Osteocyte (in vitro differentiated cells): ENCODE measurements around the gene CLMP. TPM values are rescaled to one million over a fixed set of nuclear protein-coding genes. Genes with fewer than 3 reads are reported as not detected.
"Not testable (repeated sequence)": the region's sequence is repeated elsewhere in the genome, so short reads cannot be mapped to it uniquely, and the experiment has no call there.

ENCODE experiments used
- DNase-seq: peaks from one replicate; pipeline ENCODE4 v3.0.0; 2021; ENCODE audit warnings: mixed read lengths; ENCODE audit not compliant: unreplicated experiment; ENCODE audit errors: extremely low spot score
- H3K27ac Mint-ChIP-seq: one replicate; pipeline ENCODE4 v1.8.0; 2021; ENCODE audit warnings: mild to moderate bottlenecking, mixed read lengths; ENCODE audit not compliant: unreplicated experiment
- H3K27me3 Mint-ChIP-seq: one replicate; pipeline ENCODE4 v1.8.0; 2021; ENCODE audit warnings: mixed read lengths; ENCODE audit not compliant: unreplicated experiment
- H3K36me3 Mint-ChIP-seq: one replicate; pipeline ENCODE4 v1.8.0; 2021; ENCODE audit warnings: mixed read lengths; ENCODE audit not compliant: unreplicated experiment
- H3K4me1 Mint-ChIP-seq: one replicate; pipeline ENCODE4 v1.8.0; 2021; ENCODE audit warnings: mixed read lengths; ENCODE audit not compliant: unreplicated experiment
- H3K4me3 Mint-ChIP-seq: one replicate; pipeline ENCODE4 v1.8.0; 2021; ENCODE audit warnings: mild to moderate bottlenecking, moderate library complexity, mixed read lengths; ENCODE audit not compliant: unreplicated experiment
- H3K9me3 Mint-ChIP-seq: one replicate; pipeline ENCODE4 v1.8.0; 2021; ENCODE audit warnings: mixed read lengths; ENCODE audit not compliant: unreplicated experiment
- CTCF ChIP-seq: fragments of 200-600 bp; sonication (generic); IDR thresholded peaks from 2 replicates; pipeline ENCODE4 v1.5.0; 2021; ENCODE audit warnings: antibody characterized with exemption, mild to moderate bottlenecking, moderate library complexity
- total RNA-seq: library from RNA; stranded (reverse); gene quantifications from 2 replicates; pipeline ENCODE4 v1.2.1, GENCODE V29; 2021

The CLMP gene
- total RNA-seq, 1 donor from 2014 or later = 24.8 TPM

GRCh38 chr11:123093739-123094138, 101.3 kb downstream of the CLMP start:
- H3K4me3 Mint-ChIP-seq = no peak overlapping the region
- H3K36me3 Mint-ChIP-seq = peaks cover 3% of the 10 kb centered on the region
- no peak for TF ChIP-seq CTCF

GRCh38 chr11:123091506-123091905, 103.5 kb downstream of the CLMP start:
- no peaks in the 10 kb centered on the region for H3K36me3 Mint-ChIP-seq
- H3K9me3 Mint-ChIP-seq = no peaks in the 10 kb centered on the region
- no peak overlapping the region for H3K27ac Mint-ChIP-seq
- no peak for TF ChIP-seq CTCF
- H3K27me3 Mint-ChIP-seq = no peaks in the 10 kb centered on the region
- DNase-seq = no peak
- no peaks in the 10 kb centered on the region for H3K4me1 Mint-ChIP-seq
- no peak overlapping the region for H3K4me3 Mint-ChIP-seq

More at GRCh38 chr11:123093739-123094138, 101.3 kb downstream of the CLMP start:
- no peak overlapping the region for H3K27ac Mint-ChIP-seq
- DNase-seq = no peak
- H3K27me3 Mint-ChIP-seq = no peaks in the 10 kb centered on the region
- no peaks in the 10 kb centered on the region for H3K4me1 Mint-ChIP-seq
- H3K9me3 Mint-ChIP-seq = no peaks in the 10 kb centered on the region

GRCh38 chr11:123090168-123090567, 104.9 kb downstream of the CLMP start:
- not testable (repeated sequence) for H3K27me3 Mint-ChIP-seq, H3K27ac Mint-ChIP-seq, H3K4me3 Mint-ChIP-seq, H3K9me3 Mint-ChIP-seq, DNase-seq, H3K4me1 Mint-ChIP-seq, H3K36me3 Mint-ChIP-seq

GRCh38 chr11:123088896-123089295, 106.2 kb downstream of the CLMP start:
- H3K9me3 Mint-ChIP-seq, H3K4me1 Mint-ChIP-seq, H3K27ac Mint-ChIP-seq, DNase-seq, H3K27me3 Mint-ChIP-seq, H3K4me3 Mint-ChIP-seq, H3K36me3 Mint-ChIP-seq: not testable (repeated sequence)

GRCh38 chr11:123087657-123088056, 107.4 kb downstream of the CLMP start:
- H3K9me3 Mint-ChIP-seq, H3K27ac Mint-ChIP-seq, DNase-seq, H3K27me3 Mint-ChIP-seq, H3K4me3 Mint-ChIP-seq: not testable (repeated sequence)
- H3K36me3 Mint-ChIP-seq = peaks cover 14% of the 10 kb centered on the region
- H3K4me1 Mint-ChIP-seq = peaks cover 14% of the 10 kb centered on the region

GRCh38 chr11:123086305-123086704, 108.7 kb downstream of the CLMP start:
- Mint-ChIP-seq H3K27me3 (no peaks in the 10 kb centered on the region), H3K4me3 (no peak overlapping the region), H3K4me1 (peaks cover 14% of the 10 kb centered on the region), H3K36me3 (peaks cover 14% of the 10 kb centered on the region), H3K27ac (no peak overlapping the region), H3K9me3 (peaks cover 4% of the 10 kb centered on the region)
- no peak for TF ChIP-seq CTCF
- no peak for DNase-seq

GRCh38 chr11:123085497-123085896, 109.6 kb downstream of the CLMP start:
- Mint-ChIP-seq H3K4me3 (no peak overlapping the region), H3K9me3 (peaks cover 4% of the 10 kb centered on the region), H3K36me3 (peaks cover 14% of the 10 kb centered on the region), H3K4me1 (peaks cover 14% of the 10 kb centered on the region), H3K27me3 (no peaks in the 10 kb centered on the region), H3K27ac (no peak overlapping the region)
- TF ChIP-seq CTCF = no peak
- no peak for DNase-seq
